KBM-7 (cell line): ENCODE results near the gene LRRC25.
A peak's percentile ranks its signal among the peaks of the same experiment; 100 is the strongest.
"Not testable (repeated sequence)": the region's sequence is repeated elsewhere in the genome, so short reads cannot be mapped to it uniquely, and the experiment has no call there.

Experiments
- DNase-seq: peaks from one replicate; pipeline ENCODE4 v3.0.0-alpha.2; 2015
- in situ Hi-C: fragments of 300-500 bp; cut with MboI; formaldehyde crosslinking; loops from 2 replicates; pipeline ENCODE4 v1.14.3; 2020; ENCODE audit warnings: low sequenced_read_pairs, low pct_unique_long_range_greater_than_20kb, mixed read lengths

Gene LRRC25

GRCh38 chr19:18388100-18388959 lies 9.1 kb downstream of the LRRC25 start:
- in situ Hi-C loops: no loop called here
- peak; percentile 90 for DNase-seq

- no peak for DNase-seq
- in situ Hi-C loops: no loop called here
Observed at GRCh38 chr19:18386543-18387271, 10.7 kb downstream of the LRRC25 start.

GRCh38 chr19:18385675-18386542 lies 11.5 kb downstream of the LRRC25 start, which contains the start of gene GDF15:
GDF15 (plus strand) TSS chr19:18386158; CDS start chr19:18386190, 32 bp downstream.
- in situ Hi-C loops: no loop called here
- no peak for DNase-seq

- DNase-seq: no peak
- in situ Hi-C loops: no loop called here
Observed at GRCh38 chr19:18385359-18385674, 12.1 kb downstream of the LRRC25 start.

- in situ Hi-C loops: no loop called here
Observed at GRCh38 chr19:18384775-18385174, 12.6 kb downstream of the LRRC25 start.

GRCh38 chr19:18383622-18384021 lies 13.8 kb downstream of the LRRC25 start:
- DNase-seq, in situ Hi-C loops: not testable (repeated sequence)

More at GRCh38 chr19:18384775-18385174, 12.6 kb downstream of the LRRC25 start:
- DNase-seq: no peak

- in situ Hi-C loops: no loop called here
- no peak for DNase-seq
Observed at GRCh38 chr19:18380843-18381242, 16.6 kb downstream of the LRRC25 start.

GRCh38 chr19:18379803-18380747 lies 17.3 kb downstream of the LRRC25 start:
- peak; percentile 55 for DNase-seq

GRCh38 chr19:18377026-18377425 lies 20.4 kb downstream of the LRRC25 start:
- in situ Hi-C loops: no loop called here
- no peak for DNase-seq

More at GRCh38 chr19:18379803-18380747, 17.3 kb downstream of the LRRC25 start:
- in situ Hi-C loops: no loop called here

- in situ Hi-C loops: no loop called here
- DNase-seq: peak; percentile 95
Observed at GRCh38 chr19:18373892-18374629, 23.4 kb downstream of the LRRC25 start.

- in situ Hi-C loops: no loop called here
- DNase-seq: no peak
Observed at GRCh38 chr19:18373407-18373891, 24.0 kb downstream of the LRRC25 start.

GRCh38 chr19:18368504-18369222 lies 28.8 kb downstream of the LRRC25 start:
- no peak for DNase-seq
- in situ Hi-C loops: no loop called here

GRCh38 chr19:18366021-18366435 lies 31.4 kb downstream of the LRRC25 start:
- in situ Hi-C loops: no loop called here
- DNase-seq: no peak

- DNase-seq: peak; percentile 97
- in situ Hi-C loops: no loop called here
Observed at GRCh38 chr19:18364826-18365528, 32.4 kb downstream of the LRRC25 start.

GRCh38 chr19:18364277-18364825 lies 33.1 kb downstream of the LRRC25 start:
- DNase-seq, in situ Hi-C loops: not testable (repeated sequence)

- in situ Hi-C loops: no loop called here
- DNase-seq: no peak
Observed at GRCh38 chr19:18363787-18364186, 33.6 kb downstream of the LRRC25 start.
